HG03565 (cell line): Measurements from ENCODE around the gene CCDC136.

Experiments
- ATAC-seq: cut with Tn5 transposase; IDR thresholded peaks from one replicate; pipeline ENCODE4 v1.9.1; 2021; ENCODE audit warnings: mild to moderate bottlenecking, moderate library complexity; ENCODE audit not compliant: unreplicated experiment

Gene CCDC136

DNA sequence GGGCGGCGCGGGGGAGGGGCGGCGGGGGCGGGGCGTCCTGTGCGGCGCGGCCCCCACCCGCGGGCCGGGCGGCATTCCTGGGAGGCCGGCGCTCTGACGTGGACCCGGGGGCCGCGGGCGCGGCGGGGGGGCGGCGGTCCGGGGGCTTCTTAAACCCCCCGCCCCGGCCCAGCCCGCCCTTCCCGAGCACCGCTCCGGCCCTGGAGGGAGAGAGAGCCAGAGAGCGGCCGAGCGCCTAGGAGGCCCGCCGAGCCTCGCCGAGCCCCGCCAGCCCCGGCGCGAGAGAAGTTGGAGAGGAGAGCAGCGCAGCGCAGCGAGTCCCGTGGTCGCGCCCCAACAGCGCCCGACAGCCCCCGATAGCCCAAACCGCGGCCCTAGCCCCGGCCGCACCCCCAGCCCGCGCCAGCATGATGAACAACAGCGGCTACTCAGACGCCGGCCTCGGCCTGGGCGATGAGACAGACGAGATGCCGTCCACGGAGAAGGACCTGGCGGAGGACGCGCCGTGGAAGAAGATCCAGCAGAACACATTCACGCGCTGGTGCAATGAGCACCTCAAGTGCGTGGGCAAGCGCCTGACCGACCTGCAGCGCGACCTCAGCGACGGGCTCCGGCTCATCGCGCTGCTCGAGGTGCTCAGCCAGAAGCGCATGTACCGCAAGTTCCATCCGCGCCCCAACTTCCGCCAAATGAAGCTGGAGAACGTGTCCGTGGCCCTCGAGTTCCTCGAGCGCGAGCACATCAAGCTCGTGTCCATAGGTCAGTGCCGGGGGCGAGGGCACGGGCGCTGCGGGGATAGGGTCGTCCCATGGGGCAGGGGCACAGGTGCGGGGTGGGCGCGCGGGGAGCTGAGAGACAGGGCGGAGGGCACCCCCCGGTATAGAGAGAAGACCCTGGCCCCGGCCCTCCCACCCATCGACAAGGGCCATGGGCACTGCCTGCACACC, 38.7 kb downstream of the CCDC136 start, which contains the start of gene FLNC:
FLNC (plus strand) TSS at position 176 of the 947 bp plus-strand sequence; CDS start at position 408, 232 bp downstream.
- ATAC-seq, result no peak

- ATAC-seq, result no peak
Observed at GRCh38 chr7:128831178-128831993, 39.6 kb downstream of the CCDC136 start.

- no peak for ATAC-seq
Observed at GRCh38 chr7:128831994-128832879, 40.5 kb downstream of the CCDC136 start.

DNA sequence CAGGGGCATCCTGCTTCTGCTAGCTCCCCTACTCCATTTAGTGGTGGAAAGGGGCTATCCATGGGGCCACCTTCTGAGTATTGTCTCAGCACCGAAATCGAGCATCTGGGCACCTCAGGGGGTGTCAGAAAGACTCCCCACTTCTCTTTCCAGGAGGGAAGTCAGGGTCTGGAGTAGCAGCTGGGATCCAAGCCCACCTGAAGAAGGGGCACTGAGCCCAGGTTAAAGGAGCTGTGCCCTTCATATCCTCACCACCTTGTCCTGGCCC, 41.0 kb downstream of the CCDC136 start:
- ATAC-seq, result no peak

GRCh38 chr7:128833148-128833945, 41.6 kb downstream of the CCDC136 start:
- ATAC-seq, result no peak

DNA sequence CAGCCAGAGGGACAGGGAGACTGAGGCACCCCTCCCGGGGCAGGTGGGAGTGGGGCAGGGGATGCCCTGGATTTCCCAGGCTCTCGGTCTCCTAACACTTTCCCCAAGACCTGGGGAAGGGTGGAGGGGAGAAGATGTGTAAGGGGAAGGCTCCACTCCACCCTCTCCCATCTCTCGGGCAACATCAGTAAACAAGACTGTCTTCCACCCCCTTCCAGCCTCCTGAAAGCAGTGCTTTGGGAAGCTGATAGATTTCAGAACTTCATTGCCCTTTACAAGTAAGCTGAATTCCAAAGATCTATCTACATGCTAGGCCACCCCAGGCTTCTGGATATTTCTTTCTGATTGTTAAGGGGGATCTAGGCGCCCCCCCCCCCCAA, 42.2 kb downstream of the CCDC136 start:
- ATAC-seq, result no peak

DNA sequence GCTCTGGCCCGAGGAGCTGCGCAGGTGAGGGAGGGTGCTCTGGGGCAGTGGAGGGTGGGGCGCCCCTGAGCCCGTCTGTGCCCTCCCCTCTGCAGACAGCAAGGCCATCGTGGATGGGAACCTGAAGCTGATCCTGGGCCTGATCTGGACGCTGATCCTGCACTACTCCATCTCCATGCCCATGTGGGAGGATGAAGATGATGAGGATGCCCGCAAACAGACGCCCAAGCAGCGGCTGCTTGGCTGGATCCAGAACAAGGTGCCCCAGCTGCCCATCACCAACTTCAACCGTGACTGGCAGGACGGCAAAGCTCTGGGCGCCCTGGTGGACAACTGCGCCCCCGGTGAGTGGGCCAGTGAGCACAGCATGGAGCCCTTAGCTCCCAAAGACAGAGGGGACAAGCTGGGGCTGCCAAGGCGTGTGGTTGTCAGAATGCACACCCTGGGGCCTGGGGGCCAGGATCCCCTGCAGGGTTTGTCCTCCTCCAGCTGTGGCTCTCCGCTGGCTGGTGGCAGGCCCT, 43.5 kb downstream of the CCDC136 start:
- ATAC-seq, result no peak

DNA sequence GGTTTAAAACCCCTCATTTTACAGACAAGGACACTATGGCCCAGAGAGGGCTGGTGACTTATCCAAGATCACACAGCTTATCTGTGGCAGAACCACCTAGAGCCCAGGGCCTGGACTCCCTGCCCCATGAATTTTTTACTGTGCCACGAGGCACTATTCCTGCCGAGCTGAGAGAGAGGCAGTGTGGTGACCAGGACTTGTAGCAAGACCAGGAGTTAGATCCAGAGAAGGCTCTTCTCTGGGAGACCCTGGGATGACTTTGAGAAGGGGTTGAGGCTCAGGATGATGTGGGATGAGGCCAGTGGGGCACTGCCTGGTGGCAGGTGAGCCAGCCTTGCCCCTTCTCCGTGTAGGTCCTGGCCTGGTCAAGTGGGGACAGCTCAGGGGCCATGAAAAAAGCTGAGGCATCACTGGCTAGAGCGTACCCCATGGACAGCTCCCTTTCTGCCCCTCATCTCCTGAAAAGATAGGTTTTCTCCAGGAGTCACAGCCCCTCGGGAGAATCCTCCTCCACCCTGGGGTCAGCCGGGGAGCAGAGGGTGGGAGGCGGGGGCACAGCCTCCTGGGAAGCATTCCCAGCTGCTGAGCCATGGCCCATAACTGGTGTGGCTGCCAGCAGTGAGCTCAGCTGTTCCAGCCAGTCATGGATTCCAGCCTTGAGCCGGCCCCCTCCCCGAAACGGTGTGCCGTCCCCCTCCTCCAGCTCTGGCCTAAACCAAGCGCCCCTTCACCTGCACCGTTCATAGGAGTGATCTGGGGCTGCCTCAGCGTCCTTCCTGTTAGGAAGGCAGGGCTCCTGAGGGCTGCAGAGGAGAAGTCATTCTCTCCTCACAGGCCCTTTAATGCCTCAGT, 44.2 kb downstream of the CCDC136 start:
- no peak for ATAC-seq

GRCh38 chr7:128836729-128837348, 45.1 kb downstream of the CCDC136 start:
- no peak for ATAC-seq

GRCh38 chr7:128837521-128837921, 45.8 kb downstream of the CCDC136 start:
- no peak for ATAC-seq

DNA sequence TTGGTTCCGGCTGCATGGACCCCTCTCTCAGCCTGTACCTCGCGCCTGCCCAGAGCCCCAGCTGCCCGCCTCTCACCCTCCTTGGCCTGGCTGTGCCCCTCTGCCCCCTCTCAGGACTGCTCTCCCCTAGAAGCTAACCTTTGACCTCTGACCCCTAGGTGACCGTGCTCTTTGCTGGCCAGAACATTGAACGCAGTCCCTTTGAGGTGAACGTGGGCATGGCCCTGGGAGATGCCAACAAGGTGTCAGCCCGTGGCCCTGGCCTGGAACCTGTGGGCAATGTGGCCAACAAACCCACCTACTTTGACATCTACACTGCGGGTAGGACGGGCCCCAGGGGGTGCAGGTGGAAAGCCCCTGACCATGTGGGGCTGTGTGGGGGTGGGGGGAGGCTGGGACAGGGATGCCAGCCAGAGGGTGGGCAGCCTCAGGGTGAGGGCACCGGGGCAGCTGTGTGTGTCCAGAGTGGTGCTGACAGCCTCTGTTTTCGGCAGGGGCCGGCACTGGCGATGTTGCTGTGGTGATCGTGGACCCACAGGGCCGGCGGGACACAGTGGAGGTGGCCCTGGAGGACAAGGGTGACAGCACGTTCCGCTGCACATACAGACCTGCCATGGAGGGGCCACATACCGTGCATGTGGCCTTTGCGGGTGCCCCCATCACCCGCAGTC, 46.5 kb downstream of the CCDC136 start:
- ATAC-seq, result no peak

DNA sequence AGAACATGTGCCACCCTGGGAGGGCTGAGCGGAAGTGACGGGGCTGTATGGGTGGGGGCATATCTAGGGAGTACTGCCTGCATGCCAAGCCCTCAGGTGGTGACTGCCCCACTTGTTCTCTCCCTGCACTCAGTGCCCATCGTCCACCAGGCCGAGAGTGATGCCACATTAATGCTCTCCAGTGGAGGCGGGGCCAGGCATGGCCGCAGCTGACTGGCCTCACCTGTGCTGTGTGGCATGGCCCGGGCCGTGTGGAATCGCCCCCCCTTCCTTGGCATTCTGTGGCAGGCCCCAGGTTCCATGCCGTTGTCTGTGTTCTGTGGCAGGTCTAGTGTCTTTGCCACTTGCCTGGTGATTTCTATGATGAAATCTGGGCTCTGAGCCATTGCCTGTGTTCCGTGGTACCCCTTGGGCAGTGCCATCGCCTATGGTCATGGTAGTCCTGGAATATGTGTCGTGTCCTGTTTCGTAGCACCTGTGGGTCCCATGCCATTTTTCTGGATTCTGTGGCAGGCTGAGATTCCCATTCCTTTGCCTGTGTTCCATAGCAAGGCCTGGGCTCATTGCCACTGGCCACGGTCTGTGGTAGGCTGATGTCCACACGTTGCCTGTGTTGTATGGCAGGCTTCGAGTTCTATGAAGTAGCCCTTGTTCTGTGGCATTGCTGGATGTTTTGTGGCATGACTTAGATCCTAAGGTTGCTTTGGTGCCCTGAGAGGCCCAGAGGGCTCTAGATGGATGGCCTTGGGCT, 47.4 kb downstream of the CCDC136 start:
- ATAC-seq, result no peak

GRCh38 chr7:128839751-128840177, 48.0 kb downstream of the CCDC136 start:
- ATAC-seq, result no peak

- ATAC-seq, result no peak
Observed at GRCh38 chr7:128840326-128841170, 48.8 kb downstream of the CCDC136 start.

DNA sequence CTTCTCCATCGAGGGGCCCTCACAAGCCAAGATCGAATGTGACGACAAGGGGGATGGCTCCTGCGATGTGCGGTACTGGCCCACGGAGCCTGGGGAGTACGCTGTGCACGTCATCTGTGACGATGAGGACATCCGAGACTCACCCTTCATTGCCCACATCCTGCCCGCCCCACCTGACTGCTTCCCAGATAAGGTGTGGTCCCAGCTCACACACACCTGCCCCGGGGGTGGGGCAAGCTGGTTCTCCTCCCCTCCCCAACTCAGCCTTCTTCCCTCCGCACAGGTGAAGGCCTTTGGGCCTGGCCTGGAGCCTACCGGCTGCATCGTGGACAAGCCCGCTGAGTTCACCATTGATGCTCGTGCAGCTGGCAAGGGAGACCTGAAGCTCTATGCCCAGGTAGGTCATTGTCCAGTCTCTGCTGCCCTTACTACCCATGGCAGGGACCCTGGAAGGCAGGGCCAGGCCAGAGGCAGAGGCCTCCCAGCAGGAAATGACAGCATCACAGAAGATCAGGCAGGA, 49.5 kb downstream of the CCDC136 start:
- ATAC-seq, result no peak
